HEK293 (cell line): ENCODE results near the gene MCRIP2.

Experiments used
- CTCF ChIP-seq: fragments of 450-650 bp; formaldehyde crosslinking; IDR thresholded peaks from 2 replicates; pipeline ENCODE4 v1.5.1; 2016; ENCODE audit warnings: missing biosample characterization, missing genetic modification characterization
- HOXA7 ChIP-seq: sonication (generic); formaldehyde crosslinking; IDR thresholded peaks from 2 replicates; pipeline ENCODE4 v1.8.1; 2022; ENCODE audit warnings: missing genetic modification reagents, borderline replicate concordance
- KLF7 ChIP-seq: fragments of 450-650 bp; formaldehyde crosslinking; IDR thresholded peaks from 2 replicates; pipeline ENCODE4 v1.5.1; 2016; ENCODE audit warnings: missing biosample characterization, missing genetic modification characterization, borderline replicate concordance
- OVOL3 ChIP-seq: fragments of 450-650 bp; formaldehyde crosslinking; IDR thresholded peaks from 2 replicates; pipeline ENCODE4 v1.5.1; 2016; ENCODE audit warnings: missing biosample characterization, missing genetic modification characterization
- PRDM1 ChIP-seq: fragments of 450-650 bp; formaldehyde crosslinking; IDR thresholded peaks from 2 replicates; pipeline ENCODE4; 2016; ENCODE audit warnings: missing biosample characterization, missing genetic modification characterization
- PRDM10 ChIP-seq: fragments of 450-650 bp; formaldehyde crosslinking; IDR thresholded peaks from 2 replicates; pipeline ENCODE4 v1.5.1; 2016; ENCODE audit warnings: missing biosample characterization, missing genetic modification characterization
- ZBTB20 ChIP-seq: fragments of 450-650 bp; formaldehyde crosslinking; IDR thresholded peaks from 2 replicates; pipeline ENCODE4 v1.5.1; 2016; ENCODE audit warnings: missing biosample characterization, missing genetic modification characterization
- ZNF10 ChIP-seq: fragments of 450-650 bp; formaldehyde crosslinking; IDR thresholded peaks from 2 replicates; pipeline ENCODE4 v1.5.1; 2017; ENCODE audit warnings: missing biosample characterization, missing genetic modification characterization
- ZNF16 ChIP-seq: fragments of 450-650 bp; formaldehyde crosslinking; IDR thresholded peaks from 2 replicates; pipeline ENCODE4 v1.5.1; 2016; ENCODE audit warnings: low read depth, missing biosample characterization, missing genetic modification characterization
- ZNF239 ChIP-seq: fragments of 450-650 bp; formaldehyde crosslinking; IDR thresholded peaks from 2 replicates; pipeline ENCODE4 v1.5.1; 2016; ENCODE audit warnings: missing biosample characterization, missing genetic modification characterization
- ZNF530 ChIP-seq: fragments of 450-650 bp; formaldehyde crosslinking; IDR thresholded peaks from 2 replicates; pipeline ENCODE4 v1.5.1; 2016; ENCODE audit warnings: low read depth, missing biosample characterization, missing genetic modification characterization
- ZNF670 ChIP-seq: fragments of 450-650 bp; formaldehyde crosslinking; IDR thresholded peaks from 2 replicates; pipeline ENCODE4 v1.5.1; 2016; ENCODE audit warnings: missing biosample characterization, missing genetic modification characterization, low read depth
- ZNF785 ChIP-seq: fragments of 450-650 bp; formaldehyde crosslinking; IDR thresholded peaks from 2 replicates; pipeline ENCODE4 v1.5.1; 2016; ENCODE audit warnings: missing biosample characterization, missing genetic modification characterization

- TF ChIP-seq KLF7 (tag by site-specific recombination): no peak
- TF ChIP-seq PRDM10 (tag by site-specific recombination): no peak
- no peak for TF ChIP-seq ZNF239 (tag by site-specific recombination)
- TF ChIP-seq PRDM1 (tag by site-specific recombination): peak; percentile 87
- no peak for TF ChIP-seq HOXA7
- no peak for TF ChIP-seq CTCF
- no peak for TF ChIP-seq ZNF670 (tag by site-specific recombination)
- no peak for TF ChIP-seq ZNF530 (tag by site-specific recombination)
- TF ChIP-seq ZBTB20 (tag by site-specific recombination): no peak
- TF ChIP-seq ZNF10: no peak
- TF ChIP-seq OVOL3: no peak
- TF ChIP-seq ZNF785: no peak
- no peak for TF ChIP-seq ZNF16 (tag by site-specific recombination)
These were observed 50.9 kb downstream of the MCRIP2 start for GRCh38 chr16:692356-693108.
